SK-N-SH treated with all-trans-retinoic acid at 6 μM for 48 hours (cell line): ENCODE data around the gene TMEM60.

Source experiments
- ATAC-seq: fragments of 200-7000 bp; cut with Tn5 transposase; 3 replicates; pipeline ENCODE4 v1.9.1; 2020; ENCODE audit warnings: mild to moderate bottlenecking, moderate library complexity
- BACH2 ChIP-seq: fragments of 250-450 bp; sonication (Bioruptor Pico); IDR thresholded peaks from 2 replicates; pipeline ENCODE4 v1.9.0; 2021; ENCODE audit warnings: mild to moderate bottlenecking, borderline replicate concordance
- CSDC2 ChIP-seq: fragments of 250-450 bp; sonication (Bioruptor Pico); IDR thresholded peaks from 2 replicates; pipeline ENCODE4 v1.5.0; 2020; ENCODE audit warnings: mild to moderate bottlenecking, moderate library complexity
- GLIS3 ChIP-seq: fragments of 250-450 bp; sonication (Bioruptor Pico); IDR thresholded peaks from 2 replicates; pipeline ENCODE4 v1.5.0; 2020; ENCODE audit warnings: mild to moderate bottlenecking, moderate library complexity
- ISL1 ChIP-seq: fragments of 250-450 bp; sonication (Bioruptor Pico); IDR thresholded peaks from 2 replicates; pipeline ENCODE4 v2.1.2; 2022; ENCODE audit warnings: mild to moderate bottlenecking, moderate library complexity
- OSR1 ChIP-seq: fragments of 250-450 bp; sonication (Bioruptor Pico); IDR thresholded peaks from 2 replicates; pipeline ENCODE4 v1.8.0; 2022; ENCODE audit warnings: moderate library complexity, mild to moderate bottlenecking, inconsistent platforms
- PPARA ChIP-seq: fragments of 250-450 bp; sonication (Bioruptor Pico); IDR thresholded peaks from 2 replicates; pipeline ENCODE4 v1.5.0; 2020; ENCODE audit warnings: mild to moderate bottlenecking, borderline replicate concordance
- RARB ChIP-seq: fragments of 250-450 bp; sonication (Bioruptor Pico); IDR thresholded peaks from 2 replicates; pipeline ENCODE4 v1.8.0; 2021; ENCODE audit warnings: mild to moderate bottlenecking, moderate library complexity
- SNAI2 ChIP-seq: fragments of 250-450 bp; sonication (Bioruptor Pico); IDR thresholded peaks from 2 replicates; pipeline ENCODE4 v1.5.0; 2020; ENCODE audit warnings: mild to moderate bottlenecking, moderate library complexity
- TOX ChIP-seq: fragments of 250-450 bp; sonication (Bioruptor Pico); IDR thresholded peaks from 2 replicates; pipeline ENCODE4 v1.8.0; 2021; ENCODE audit warnings: mild to moderate bottlenecking, moderate library complexity, borderline replicate concordance
- ZFP3 ChIP-seq: fragments of 250-450 bp; sonication (Bioruptor Pico); IDR thresholded peaks from 2 replicates; pipeline ENCODE4 v1.5.0; 2020; ENCODE audit warnings: mild to moderate bottlenecking, moderate library complexity
- ZFP30 ChIP-seq: fragments of 450-650 bp; formaldehyde crosslinking; IDR thresholded peaks from 2 replicates; pipeline ENCODE4 v1.5.0; 2022; ENCODE audit warnings: mild to moderate bottlenecking, moderate library complexity
- ZNF565 ChIP-seq: fragments of 450-650 bp; formaldehyde crosslinking; conservative IDR thresholded peaks from 2 replicates; pipeline ENCODE4 v1.5.0; 2020; ENCODE audit warnings: low read depth, mild to moderate bottlenecking, moderate library complexity
- ZNF70 ChIP-seq: fragments of 450-650 bp; formaldehyde crosslinking; IDR thresholded peaks from 2 replicates; pipeline ENCODE4 v1.5.0; 2020; ENCODE audit warnings: mild to moderate bottlenecking, moderate library complexity
- ZNF8 ChIP-seq: fragments of 450-650 bp; formaldehyde crosslinking; IDR thresholded peaks from 2 replicates; pipeline ENCODE4 v1.5.0; 2020; ENCODE audit warnings: mild to moderate bottlenecking, moderate library complexity
- TF ChIP-seq, protein P1 (sequence below): fragments of 250-450 bp; sonication (Bioruptor Pico); IDR thresholded peaks from 2 replicates; pipeline ENCODE4 v1.8.0; 2020; ENCODE audit warnings: mild to moderate bottlenecking, moderate library complexity, borderline replicate concordance
- TF ChIP-seq, protein P2 (sequence below): fragments of 250-450 bp; sonication (Bioruptor Pico); IDR thresholded peaks from 2 replicates; pipeline ENCODE4 v1.8.0; 2021; ENCODE audit warnings: low read depth, mild to moderate bottlenecking, moderate library complexity, borderline replicate concordance
- TF ChIP-seq, protein P3 (sequence below): fragments of 250-450 bp; sonication (Bioruptor Pico); IDR thresholded peaks from 2 replicates; pipeline ENCODE4 v1.5.1; 2021; ENCODE audit warnings: mild to moderate bottlenecking, moderate library complexity
- TF ChIP-seq, protein P4 (sequence below): fragments of 250-450 bp; sonication (Bioruptor Pico); IDR thresholded peaks from 2 replicates; pipeline ENCODE4 v1.5.1; 2020; ENCODE audit warnings: low read depth, mild to moderate bottlenecking, moderate library complexity
- TF ChIP-seq, protein P5 (sequence below): fragments of 250-450 bp; sonication (Bioruptor Pico); IDR thresholded peaks from 2 replicates; pipeline ENCODE4 v1.5.0; 2020; ENCODE audit warnings: mild to moderate bottlenecking, moderate library complexity

Gene TMEM60, protein sequence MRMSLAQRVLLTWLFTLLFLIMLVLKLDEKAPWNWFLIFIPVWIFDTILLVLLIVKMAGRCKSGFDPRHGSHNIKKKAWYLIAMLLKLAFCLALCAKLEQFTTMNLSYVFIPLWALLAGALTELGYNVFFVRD

DNA sequence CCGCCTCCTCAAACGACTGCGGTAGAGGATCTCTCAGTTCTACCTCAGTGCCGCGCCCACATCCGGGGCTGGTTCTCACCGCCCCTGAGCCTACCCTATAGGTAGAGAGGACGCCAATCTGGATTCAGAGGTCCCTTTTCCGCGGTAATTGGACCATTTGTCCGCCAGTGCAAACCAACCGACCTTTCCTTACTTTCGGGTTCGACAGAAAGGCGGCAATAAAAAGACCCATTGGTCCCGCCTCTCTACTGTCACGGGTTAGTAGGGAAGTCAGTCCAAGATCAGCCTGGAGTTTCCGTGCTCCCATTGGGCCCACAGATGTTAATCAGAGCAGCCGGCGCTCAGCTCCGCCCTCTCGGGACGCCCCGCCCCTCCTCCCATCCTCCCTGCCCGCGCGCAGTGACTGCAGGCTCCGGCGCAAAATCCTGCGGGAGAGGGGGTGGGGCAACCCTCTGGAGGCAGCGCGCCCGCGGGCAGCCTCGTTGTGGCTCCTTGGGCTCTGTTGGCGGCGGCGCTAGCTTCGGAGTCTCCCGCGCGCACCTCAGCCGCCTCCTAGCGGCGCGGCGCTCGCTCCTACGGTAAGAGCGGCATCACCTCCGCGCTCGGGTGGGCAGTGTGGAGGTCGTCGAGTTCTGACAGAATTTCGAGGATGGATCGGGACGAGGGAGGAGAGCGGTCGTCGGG is at the start of gene TMEM60, which contains the start of gene PHTF2:
TSS of gene TMEM60 (minus strand) at position 41 of the 684 bp plus-strand sequence. CDS start 4,061 bp downstream, outside the sequence.
TSS of gene PHTF2 (plus strand) at position 380 of the 684 bp plus-strand sequence.
- peak; percentile 94 for ATAC-seq
- TF ChIP-seq PPARA (no peak), ZNF70 (CRISPR knock-in tag) (0 out of 2 replicates have a peak, but pooled peaks have one; percentile 36), ISL1 (no peak), RARB (CRISPR knock-in tag) (no peak), GLIS3 (CRISPR knock-in tag) (no peak), ZFP30 (CRISPR knock-in tag) (no peak), SNAI2 (CRISPR knock-in tag) (no peak), ZFP3 (CRISPR knock-in tag) (0 out of 2 replicates have a peak, but pooled peaks have one; percentile 59), BACH2 (CRISPR knock-in tag) (no peak), ZNF565 (CRISPR knock-in tag) (0 out of 2 replicates have a peak, but pooled peaks have one; percentile 35)
- TF ChIP-seq, protein P1, sequence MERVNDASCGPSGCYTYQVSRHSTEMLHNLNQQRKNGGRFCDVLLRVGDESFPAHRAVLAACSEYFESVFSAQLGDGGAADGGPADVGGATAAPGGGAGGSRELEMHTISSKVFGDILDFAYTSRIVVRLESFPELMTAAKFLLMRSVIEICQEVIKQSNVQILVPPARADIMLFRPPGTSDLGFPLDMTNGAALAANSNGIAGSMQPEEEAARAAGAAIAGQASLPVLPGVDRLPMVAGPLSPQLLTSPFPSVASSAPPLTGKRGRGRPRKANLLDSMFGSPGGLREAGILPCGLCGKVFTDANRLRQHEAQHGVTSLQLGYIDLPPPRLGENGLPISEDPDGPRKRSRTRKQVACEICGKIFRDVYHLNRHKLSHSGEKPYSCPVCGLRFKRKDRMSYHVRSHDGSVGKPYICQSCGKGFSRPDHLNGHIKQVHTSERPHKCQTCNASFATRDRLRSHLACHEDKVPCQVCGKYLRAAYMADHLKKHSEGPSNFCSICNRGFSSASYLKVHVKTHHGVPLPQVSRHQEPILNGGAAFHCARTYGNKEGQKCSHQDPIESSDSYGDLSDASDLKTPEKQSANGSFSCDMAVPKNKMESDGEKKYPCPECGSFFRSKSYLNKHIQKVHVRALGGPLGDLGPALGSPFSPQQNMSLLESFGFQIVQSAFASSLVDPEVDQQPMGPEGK (CRISPR knock-in tag), result no peak
- TF ChIP-seq, all 23 proteins: peak for 3

DNA sequence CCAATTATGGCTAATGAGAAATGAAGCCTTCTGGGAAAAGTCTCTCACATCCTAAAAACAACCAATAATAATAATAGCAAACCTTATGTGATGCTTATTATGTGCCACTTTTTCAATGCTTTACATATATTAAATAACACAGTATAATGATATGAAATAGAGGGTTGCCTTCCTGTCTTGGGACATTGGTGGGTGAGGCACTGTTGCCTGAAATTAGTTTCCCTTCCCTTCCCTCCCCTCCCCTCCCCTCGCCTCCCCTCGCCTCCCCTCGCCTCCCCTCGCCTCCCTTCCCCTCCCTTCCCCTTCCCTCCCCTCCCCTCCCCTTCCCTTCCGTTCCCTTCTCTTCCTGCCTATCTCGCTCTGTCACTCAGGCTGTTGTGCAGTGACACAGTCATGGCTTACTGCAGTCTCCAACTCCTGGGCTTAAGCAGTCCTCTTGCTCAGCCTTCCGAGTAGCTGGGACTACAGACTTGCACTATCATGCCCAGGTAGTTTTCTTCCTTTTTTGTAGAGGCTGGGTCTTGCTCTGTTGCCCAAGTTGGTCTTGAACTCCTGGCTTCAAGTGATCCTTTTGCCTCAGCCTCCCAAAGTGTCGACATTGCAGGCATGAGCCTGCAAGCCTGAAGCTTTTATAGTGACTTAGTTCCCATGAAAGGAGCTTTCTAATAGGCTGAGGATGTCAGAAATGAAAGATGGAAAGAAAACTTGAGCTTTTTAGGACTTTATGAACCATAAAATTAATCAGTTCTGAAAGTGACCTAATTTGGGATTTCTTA is 48.3 kb upstream of the TMEM60 start:
- ATAC-seq, result no peak

DNA sequence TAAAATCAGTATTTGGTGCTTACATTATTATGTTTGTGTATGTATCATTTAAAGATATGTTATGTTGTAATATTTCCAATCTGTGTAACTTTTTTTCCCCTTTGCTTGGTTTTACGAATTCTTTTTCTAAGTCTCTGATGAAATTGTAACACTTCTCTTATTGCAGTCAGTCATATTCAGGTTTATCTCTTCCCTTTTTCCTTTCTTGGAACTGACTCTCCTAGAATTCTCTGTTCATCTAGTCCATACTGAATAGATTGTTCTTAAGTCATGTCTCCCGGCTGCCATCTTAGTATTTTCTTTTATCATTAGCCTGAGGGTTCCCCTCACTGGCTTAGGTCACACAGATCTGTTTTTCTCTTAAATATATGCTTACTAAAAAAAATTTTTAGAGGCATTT is 45.0 kb upstream of the TMEM60 start:
- ATAC-seq, result no peak

More for the DNA sequence above, 48.3 kb upstream of the TMEM60 start:
- TF ChIP-seq, protein P2, sequence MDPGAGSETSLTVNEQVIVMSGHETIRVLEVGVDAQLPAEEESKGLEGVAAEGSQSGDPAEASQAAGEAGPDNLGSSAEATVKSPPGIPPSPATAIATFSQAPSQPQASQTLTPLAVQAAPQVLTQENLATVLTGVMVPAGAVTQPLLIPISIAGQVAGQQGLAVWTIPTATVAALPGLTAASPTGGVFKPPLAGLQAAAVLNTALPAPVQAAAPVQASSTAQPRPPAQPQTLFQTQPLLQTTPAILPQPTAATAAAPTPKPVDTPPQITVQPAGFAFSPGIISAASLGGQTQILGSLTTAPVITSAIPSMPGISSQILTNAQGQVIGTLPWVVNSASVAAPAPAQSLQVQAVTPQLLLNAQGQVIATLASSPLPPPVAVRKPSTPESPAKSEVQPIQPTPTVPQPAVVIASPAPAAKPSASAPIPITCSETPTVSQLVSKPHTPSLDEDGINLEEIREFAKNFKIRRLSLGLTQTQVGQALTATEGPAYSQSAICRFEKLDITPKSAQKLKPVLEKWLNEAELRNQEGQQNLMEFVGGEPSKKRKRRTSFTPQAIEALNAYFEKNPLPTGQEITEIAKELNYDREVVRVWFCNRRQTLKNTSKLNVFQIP (CRISPR knock-in tag), result no peak
- TF ChIP-seq ISL1 (no peak), ZFP3 (CRISPR knock-in tag) (no peak), CSDC2 (CRISPR knock-in tag) (no peak), ZNF70 (CRISPR knock-in tag) (no peak)
- TF ChIP-seq, protein P1 (CRISPR knock-in tag), result no peak
- TF ChIP-seq, protein P3, sequence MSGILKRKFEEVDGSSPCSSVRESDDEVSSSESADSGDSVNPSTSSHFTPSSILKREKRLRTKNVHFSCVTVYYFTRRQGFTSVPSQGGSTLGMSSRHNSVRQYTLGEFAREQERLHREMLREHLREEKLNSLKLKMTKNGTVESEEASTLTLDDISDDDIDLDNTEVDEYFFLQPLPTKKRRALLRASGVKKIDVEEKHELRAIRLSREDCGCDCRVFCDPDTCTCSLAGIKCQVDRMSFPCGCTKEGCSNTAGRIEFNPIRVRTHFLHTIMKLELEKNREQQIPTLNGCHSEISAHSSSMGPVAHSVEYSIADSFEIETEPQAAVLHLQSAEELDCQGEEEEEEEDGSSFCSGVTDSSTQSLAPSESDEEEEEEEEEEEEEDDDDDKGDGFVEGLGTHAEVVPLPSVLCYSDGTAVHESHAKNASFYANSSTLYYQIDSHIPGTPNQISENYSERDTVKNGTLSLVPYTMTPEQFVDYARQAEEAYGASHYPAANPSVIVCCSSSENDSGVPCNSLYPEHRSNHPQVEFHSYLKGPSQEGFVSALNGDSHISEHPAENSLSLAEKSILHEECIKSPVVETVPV, result no peak
- TF ChIP-seq, protein P4, sequence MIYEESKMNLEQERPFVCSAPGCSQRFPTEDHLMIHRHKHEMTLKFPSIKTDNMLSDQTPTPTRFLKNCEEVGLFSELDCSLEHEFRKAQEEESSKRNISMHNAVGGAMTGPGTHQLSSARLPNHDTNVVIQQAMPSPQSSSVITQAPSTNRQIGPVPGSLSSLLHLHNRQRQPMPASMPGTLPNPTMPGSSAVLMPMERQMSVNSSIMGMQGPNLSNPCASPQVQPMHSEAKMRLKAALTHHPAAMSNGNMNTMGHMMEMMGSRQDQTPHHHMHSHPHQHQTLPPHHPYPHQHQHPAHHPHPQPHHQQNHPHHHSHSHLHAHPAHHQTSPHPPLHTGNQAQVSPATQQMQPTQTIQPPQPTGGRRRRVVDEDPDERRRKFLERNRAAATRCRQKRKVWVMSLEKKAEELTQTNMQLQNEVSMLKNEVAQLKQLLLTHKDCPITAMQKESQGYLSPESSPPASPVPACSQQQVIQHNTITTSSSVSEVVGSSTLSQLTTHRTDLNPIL (CRISPR knock-in tag), result no peak

DNA sequence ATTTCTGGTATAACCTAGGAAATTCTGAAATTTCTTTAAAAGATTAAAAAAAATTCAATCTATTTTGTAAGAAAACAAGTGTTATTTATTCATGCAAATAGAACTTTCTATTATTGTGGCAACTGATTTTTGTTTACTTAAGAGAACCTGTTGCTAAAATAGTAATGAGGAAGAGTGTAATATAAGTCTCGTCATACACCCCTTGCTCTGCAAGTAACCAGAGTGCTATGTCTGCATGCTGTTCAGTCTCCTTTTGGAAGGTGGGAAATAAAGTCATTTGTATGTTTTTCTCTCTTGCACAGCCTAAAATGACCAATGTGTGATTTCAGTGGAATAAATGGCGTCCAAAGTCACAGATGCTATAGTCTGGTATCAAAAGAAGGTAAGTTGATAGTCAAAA is 41.7 kb upstream of the TMEM60 start:
- ATAC-seq, result no peak
- TF ChIP-seq SNAI2 (CRISPR knock-in tag) (no peak), ZNF565 (CRISPR knock-in tag) (no peak), ZNF8 (no peak), CSDC2 (CRISPR knock-in tag) (no peak), ZFP30 (CRISPR knock-in tag) (no peak), BACH2 (CRISPR knock-in tag) (no peak), TOX (CRISPR knock-in tag) (no peak)
- TF ChIP-seq, protein P5, sequence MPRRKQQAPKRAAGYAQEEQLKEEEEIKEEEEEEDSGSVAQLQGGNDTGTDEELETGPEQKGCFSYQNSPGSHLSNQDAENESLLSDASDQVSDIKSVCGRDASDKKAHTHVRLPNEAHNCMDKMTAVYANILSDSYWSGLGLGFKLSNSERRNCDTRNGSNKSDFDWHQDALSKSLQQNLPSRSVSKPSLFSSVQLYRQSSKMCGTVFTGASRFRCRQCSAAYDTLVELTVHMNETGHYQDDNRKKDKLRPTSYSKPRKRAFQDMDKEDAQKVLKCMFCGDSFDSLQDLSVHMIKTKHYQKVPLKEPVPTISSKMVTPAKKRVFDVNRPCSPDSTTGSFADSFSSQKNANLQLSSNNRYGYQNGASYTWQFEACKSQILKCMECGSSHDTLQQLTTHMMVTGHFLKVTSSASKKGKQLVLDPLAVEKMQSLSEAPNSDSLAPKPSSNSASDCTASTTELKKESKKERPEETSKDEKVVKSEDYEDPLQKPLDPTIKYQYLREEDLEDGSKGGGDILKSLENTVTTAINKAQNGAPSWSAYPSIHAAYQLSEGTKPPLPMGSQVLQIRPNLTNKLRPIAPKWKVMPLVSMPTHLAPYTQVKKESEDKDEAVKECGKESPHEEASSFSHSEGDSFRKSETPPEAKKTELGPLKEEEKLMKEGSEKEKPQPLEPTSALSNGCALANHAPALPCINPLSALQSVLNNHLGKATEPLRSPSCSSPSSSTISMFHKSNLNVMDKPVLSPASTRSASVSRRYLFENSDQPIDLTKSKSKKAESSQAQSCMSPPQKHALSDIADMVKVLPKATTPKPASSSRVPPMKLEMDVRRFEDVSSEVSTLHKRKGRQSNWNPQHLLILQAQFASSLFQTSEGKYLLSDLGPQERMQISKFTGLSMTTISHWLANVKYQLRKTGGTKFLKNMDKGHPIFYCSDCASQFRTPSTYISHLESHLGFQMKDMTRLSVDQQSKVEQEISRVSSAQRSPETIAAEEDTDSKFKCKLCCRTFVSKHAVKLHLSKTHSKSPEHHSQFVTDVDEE (CRISPR knock-in tag), result no peak
- TF ChIP-seq, protein P1 (CRISPR knock-in tag), result no peak

More for the DNA sequence above, 45.0 kb upstream of the TMEM60 start:
- TF ChIP-seq OSR1 (CRISPR knock-in tag), result no peak
- no peak for TF ChIP-seq RARB (CRISPR knock-in tag)
- TF ChIP-seq, all 23 proteins: peak for 0
